GM12874 (cell line): ENCODE results near the gene CENPK.

Experiments
- TF ChIP-seq, protein P1 (sequence below): IDR thresholded peaks from 2 replicates; pipeline ENCODE4 v1.5.1; 2011; ENCODE audit warnings: low read depth, mild to moderate bottlenecking, control low read depth, low read length, moderate library complexity; ENCODE audit not compliant: insufficient read depth

Gene CENPK

DNA sequence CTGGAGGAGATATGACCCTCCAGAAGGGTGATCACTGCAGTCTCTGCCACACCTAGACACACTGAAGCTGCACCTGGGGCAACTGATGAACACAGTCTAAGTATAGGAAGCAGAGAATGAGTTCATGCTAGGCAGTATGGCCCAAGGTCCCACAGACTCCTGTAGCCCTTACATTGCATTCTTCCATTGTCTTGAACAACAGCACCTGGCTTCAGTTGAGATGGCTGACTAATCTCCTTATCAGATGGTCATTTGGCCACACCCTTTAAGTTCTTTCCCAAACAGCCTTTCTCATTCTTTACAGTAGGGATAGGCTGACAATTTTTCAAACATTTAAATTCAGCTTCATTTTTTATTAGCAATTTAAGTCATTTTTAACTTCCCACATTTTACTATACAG is 23.1 kb downstream of the CENPK start:
- TF ChIP-seq, protein P1, sequence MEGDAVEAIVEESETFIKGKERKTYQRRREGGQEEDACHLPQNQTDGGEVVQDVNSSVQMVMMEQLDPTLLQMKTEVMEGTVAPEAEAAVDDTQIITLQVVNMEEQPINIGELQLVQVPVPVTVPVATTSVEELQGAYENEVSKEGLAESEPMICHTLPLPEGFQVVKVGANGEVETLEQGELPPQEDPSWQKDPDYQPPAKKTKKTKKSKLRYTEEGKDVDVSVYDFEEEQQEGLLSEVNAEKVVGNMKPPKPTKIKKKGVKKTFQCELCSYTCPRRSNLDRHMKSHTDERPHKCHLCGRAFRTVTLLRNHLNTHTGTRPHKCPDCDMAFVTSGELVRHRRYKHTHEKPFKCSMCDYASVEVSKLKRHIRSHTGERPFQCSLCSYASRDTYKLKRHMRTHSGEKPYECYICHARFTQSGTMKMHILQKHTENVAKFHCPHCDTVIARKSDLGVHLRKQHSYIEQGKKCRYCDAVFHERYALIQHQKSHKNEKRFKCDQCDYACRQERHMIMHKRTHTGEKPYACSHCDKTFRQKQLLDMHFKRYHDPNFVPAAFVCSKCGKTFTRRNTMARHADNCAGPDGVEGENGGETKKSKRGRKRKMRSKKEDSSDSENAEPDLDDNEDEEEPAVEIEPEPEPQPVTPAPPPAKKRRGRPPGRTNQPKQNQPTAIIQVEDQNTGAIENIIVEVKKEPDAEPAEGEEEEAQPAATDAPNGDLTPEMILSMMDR: no peak

DNA sequence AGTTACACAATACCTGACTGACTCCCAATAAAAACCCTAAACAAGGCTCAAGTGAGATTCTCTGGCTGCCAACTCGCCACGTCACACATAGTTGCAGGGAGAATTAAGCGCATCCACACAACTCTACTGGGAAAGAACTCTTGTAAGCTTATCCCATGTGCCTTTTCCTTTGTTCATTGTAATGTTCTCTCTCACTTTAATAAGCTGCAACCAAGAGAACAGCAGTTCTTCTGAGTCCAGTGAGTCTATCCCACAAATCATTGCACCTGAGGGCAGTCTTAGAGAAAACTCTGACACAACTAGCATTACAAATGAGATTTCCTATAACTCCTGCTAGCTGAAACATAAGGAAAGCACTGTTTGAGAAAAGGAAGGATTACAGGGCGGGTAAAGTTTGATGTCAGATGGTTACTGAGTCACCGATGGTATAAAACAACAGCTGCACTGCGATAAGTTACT is 27.4 kb downstream of the CENPK start:
- TF ChIP-seq, protein P1: no peak

DNA sequence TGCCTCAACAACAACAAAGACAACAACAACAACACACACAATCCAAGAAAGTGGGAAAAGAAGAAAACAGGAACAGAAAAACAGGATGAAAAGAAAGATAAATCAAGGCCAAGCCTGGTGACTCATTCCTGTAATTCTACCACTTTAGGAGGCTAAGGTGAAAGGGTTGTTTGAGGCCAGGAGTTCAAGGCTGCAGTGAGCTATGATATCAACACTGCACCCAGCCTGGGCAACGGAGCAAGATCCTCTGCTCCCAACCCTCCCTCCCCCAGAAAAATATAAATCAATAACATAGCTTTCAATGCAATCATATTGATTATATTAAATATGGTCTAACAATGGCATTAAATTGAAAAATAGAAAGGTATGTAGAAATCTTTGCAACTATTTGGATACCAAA is 32.1 kb downstream of the CENPK start:
- TF ChIP-seq, protein P1: no peak

DNA sequence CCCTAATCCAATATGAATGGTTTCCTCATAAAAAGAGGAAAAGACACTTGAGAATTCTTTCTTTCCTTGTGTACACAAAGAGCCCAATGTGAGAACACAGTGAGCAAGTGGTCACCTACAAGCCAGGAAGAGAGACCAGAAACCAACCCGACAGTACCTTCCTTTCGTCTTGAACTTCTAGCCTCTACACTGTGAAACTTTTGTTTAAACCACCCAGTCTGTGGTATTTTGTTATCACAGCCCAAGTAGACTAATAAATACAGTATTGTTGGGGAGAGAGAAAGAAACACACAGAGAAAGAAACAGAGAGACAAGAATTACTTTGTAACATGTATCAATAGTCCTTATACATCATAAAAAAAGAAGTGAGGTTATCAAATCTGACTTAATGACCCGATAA is 37.2 kb downstream of the CENPK start:
- TF ChIP-seq, protein P1: no peak

DNA sequence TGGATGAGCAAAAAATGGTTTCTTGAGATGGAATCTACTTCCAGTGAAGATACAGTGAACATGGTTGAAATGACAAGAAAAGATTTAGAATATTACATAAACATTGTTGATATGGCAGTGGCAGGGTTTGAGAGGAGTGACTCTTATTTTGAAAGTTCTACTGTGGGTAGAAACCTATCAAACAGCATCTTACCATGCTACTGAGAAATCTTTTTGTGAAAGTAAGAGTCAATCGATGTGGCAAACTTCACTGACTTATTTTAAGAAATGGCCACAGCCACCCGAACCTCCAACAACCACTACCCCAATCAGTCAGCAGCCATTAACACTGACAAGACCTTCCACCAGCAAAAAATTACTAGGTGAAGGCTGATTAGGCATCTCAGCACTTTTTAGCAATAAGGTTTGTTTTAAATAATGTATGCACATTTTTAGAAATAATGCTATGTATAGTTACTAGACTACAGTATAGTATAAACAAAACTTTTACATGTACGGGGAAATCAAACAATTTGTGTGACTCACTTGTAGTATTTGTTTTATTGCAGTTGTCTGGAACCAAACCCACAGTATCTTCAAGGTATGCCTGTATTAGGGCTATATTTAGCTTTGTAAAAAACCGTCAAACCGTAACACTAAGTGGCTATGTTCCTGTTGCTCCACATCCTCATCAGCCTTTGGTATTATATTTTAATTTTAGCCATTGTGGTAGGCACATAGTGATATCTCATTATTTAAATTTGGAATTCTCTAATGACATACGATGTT is 50.6 kb downstream of the CENPK start:
- TF ChIP-seq, protein P1: no peak

DNA sequence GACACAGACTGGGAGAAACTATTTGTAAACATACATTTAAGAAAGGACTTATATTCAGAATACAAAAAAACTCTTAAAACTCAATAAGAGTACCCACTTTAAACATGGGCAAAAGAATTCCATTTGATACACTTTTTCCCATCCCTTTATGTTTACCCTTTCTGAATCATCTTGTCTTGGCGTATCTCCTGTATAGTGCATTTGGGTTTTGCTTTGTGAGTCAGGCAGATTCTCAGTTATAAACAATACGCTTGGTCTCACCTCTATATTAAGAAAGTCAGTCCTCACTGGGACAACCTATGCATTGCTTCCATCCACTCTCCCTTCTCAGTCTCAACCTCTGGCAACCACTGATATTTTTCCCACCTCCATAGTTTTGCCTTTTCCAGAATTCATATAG is 54.0 kb downstream of the CENPK start:
- TF ChIP-seq, protein P1: no peak

DNA sequence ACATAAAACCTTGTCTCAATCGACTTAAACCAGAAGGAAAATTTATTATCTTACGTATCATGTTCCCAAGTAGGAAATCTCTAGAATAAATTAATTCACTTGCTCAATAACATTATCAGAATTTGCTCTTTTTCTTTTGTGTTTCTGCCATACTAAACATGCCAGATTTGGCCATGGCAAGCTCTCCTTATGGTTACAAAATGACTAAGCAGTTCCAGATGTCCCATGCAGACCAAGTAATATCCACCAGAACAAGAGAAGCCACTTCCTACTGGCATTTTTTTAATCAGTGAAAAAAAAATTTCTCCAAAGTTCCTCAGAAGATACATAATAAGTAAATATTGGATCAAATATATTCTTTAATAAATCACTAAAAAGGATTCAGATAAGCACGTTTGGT is 56.0 kb downstream of the CENPK start:
- TF ChIP-seq, protein P1: no peak
